ENCODE measurements around the gene CYSTM1.

The CYSTM1 gene

DNA sequence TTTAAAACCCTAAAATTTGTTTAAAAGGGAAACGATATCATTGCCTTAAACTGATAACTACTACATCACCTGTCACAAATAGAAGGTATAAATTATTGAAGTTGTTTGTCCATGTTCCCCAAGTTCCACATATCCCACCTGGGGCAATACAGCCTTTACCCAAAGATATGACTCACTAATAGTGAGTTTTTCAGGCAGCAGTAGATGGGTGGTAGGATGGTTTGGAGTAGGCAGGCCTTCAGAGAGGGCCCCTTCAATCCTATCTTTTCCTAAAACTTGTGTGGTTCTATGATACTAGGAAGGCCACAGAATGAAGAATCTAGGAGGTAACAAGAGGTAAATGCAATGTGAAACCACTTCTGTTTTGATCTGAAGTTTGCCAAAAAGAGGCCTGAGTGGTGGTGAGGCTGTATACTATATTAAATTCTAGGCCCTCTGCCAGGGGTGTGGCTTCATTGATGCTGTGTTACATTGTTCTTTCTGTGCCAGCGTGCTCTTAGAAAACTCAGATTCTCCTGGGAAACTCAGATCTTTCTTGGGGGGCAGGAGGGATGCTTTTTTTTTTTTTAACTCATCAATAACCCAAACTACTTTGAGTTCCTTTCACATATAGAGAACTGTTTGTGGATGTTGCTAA, 7.2 kb downstream of the CYSTM1 start:
- Histone ChIP-seq H3K27me3 (ENCODE audit: control insufficient read depth, insufficient read depth, low read length) (no peaks in the 10 kb centered on the region), H3K9ac (ENCODE audit: low read depth, low read length) (no peak overlapping the region), H3K4me3 (ENCODE audit: low read depth, low read length) (peak overlapping the region; percentile 13), H3K9me3 (ENCODE audit: control insufficient read depth, insufficient read depth, low read length) (no peaks in the 10 kb centered on the region), H3K4me1 (ENCODE audit: control insufficient read depth, insufficient read depth, low read length) (peaks cover 8% of the 10 kb centered on the region), H3K36me3 (ENCODE audit: control insufficient read depth, insufficient read depth, low read length) (no peaks in the 10 kb centered on the region)

DNA sequence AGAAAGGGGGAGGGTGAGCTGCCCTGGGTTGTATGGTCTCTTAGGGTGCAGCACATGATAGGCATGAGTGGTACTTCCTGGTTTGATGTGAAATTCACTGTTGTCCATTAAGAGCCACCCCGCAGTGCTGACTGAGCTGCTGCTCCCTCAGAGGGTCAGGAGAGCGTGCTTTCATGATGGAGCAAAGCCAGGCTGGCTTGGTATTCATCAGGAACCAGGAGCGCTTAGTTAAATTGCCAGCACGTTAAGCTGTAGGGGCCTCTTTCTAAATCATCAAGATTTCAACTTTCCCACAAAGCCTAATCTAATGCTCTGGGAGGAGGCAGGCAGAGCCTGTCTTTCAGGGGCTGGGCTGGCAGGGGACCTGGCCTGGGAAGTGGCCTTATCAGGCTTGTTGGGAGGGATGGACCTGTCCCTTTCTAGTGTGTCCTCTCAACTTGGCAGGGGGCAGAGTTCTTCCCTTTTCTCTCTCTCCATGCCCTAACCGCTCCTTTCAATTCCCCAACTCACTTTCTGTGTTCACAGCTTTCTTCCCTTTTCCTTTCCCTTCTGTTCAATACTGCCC, 7.9 kb downstream of the CYSTM1 start:
- H3K9ac ChIP-seq (ENCODE audit: low read depth, low read length) = no peak overlapping the region

DNA sequence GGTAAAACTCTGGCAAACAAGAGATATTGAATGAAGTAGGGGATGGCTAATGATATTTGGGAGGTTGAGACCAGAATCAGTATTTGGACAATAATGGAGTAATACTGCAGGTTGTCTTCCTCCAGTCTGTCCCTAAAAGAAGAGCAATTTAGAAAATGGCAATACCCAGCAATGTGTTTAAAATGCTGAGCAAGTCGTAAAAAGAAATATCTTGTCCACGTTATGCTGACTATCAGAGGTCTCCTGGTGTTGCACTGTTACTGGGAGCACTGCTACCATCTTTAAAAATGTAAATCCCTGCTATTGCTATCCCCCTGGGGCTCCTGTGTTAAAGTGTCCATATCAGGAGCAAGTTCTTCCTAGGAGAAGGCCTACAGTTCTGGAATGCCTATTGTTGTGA, 10.4 kb downstream of the CYSTM1 start:
- Histone ChIP-seq H3K4me1 (ENCODE audit: control insufficient read depth, insufficient read depth, low read length) (peaks cover 8% of the 10 kb centered on the region), H3K9ac (ENCODE audit: low read depth, low read length) (no peak overlapping the region), H3K4me3 (ENCODE audit: low read depth, low read length) (no peak overlapping the region), H3K9me3 (ENCODE audit: control insufficient read depth, insufficient read depth, low read length) (no peaks in the 10 kb centered on the region), H3K27me3 (ENCODE audit: control insufficient read depth, insufficient read depth, low read length) (no peaks in the 10 kb centered on the region), H3K36me3 (ENCODE audit: control insufficient read depth, insufficient read depth, low read length) (no peaks in the 10 kb centered on the region)

More for the DNA sequence above, 7.9 kb downstream of the CYSTM1 start:
- no peaks in the 10 kb centered on the region for H3K9me3 ChIP-seq (ENCODE audit: control insufficient read depth, insufficient read depth, low read length)
- H3K4me1 ChIP-seq (ENCODE audit: control insufficient read depth, insufficient read depth, low read length) = peaks cover 8% of the 10 kb centered on the region
- H3K27me3 ChIP-seq (ENCODE audit: control insufficient read depth, insufficient read depth, low read length) = no peaks in the 10 kb centered on the region
- H3K36me3 ChIP-seq (ENCODE audit: control insufficient read depth, insufficient read depth, low read length) = no peaks in the 10 kb centered on the region
- peak overlapping the region; percentile 13 for H3K4me3 ChIP-seq (ENCODE audit: low read depth, low read length)

DNA sequence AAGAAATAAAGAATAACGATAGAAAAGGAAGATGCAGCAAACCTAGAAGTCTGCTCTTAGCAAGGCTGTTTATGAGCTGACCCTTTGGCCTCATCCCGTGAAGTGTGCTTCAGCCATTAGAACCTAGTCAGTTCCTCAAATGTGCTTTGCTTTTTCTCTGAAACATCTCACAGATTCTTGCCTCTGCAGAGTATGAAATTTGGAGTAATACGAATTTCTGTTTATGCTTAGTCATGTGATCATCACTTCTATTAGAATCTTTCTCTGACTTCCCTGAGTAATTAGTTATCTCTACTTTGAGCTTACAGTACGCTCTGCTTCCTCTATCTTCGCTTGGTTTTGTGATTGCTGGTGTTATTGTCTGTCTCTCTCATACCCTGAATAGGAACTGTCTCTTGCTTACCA, 11.3 kb downstream of the CYSTM1 start:
- H3K4me3 ChIP-seq (ENCODE audit: low read depth, low read length) = no peak overlapping the region
- H3K36me3 ChIP-seq (ENCODE audit: control insufficient read depth, insufficient read depth, low read length) = no peaks in the 10 kb centered on the region
- H3K9me3 ChIP-seq (ENCODE audit: control insufficient read depth, insufficient read depth, low read length) = no peaks in the 10 kb centered on the region
- H3K9ac ChIP-seq (ENCODE audit: low read depth, low read length) = no peak overlapping the region
- peaks cover 13% of the 10 kb centered on the region for H3K4me1 ChIP-seq (ENCODE audit: control insufficient read depth, insufficient read depth, low read length)
- no peaks in the 10 kb centered on the region for H3K27me3 ChIP-seq (ENCODE audit: control insufficient read depth, insufficient read depth, low read length)

DNA sequence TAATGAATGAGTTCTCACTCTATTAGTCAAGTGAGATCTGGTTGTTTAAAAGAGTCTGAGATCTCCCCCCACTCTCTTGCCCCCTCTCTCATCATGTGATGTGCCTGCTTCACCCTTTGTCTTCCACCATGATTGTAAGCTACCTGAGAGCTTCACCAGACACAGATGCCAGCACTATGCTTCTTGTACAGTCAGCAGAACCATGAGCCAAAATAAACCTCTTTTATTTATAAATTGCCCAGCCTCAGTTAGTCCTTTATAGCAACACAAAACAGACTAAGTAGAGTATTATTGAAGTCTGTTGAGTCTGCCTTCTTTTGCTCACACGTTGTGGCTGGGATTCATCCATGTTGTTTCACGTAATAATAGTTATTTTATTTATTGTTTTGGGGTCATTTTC, 14.3 kb downstream of the CYSTM1 start:
- Histone ChIP-seq H3K27me3 (ENCODE audit: control insufficient read depth, insufficient read depth, low read length) (no peaks in the 10 kb centered on the region), H3K4me1 (ENCODE audit: control insufficient read depth, insufficient read depth, low read length) (peaks cover 18% of the 10 kb centered on the region), H3K9ac (ENCODE audit: low read depth, low read length) (no peak overlapping the region), H3K4me3 (ENCODE audit: low read depth, low read length) (no peak overlapping the region), H3K36me3 (ENCODE audit: control insufficient read depth, insufficient read depth, low read length) (no peaks in the 10 kb centered on the region), H3K9me3 (ENCODE audit: control insufficient read depth, insufficient read depth, low read length) (no peaks in the 10 kb centered on the region)

DNA sequence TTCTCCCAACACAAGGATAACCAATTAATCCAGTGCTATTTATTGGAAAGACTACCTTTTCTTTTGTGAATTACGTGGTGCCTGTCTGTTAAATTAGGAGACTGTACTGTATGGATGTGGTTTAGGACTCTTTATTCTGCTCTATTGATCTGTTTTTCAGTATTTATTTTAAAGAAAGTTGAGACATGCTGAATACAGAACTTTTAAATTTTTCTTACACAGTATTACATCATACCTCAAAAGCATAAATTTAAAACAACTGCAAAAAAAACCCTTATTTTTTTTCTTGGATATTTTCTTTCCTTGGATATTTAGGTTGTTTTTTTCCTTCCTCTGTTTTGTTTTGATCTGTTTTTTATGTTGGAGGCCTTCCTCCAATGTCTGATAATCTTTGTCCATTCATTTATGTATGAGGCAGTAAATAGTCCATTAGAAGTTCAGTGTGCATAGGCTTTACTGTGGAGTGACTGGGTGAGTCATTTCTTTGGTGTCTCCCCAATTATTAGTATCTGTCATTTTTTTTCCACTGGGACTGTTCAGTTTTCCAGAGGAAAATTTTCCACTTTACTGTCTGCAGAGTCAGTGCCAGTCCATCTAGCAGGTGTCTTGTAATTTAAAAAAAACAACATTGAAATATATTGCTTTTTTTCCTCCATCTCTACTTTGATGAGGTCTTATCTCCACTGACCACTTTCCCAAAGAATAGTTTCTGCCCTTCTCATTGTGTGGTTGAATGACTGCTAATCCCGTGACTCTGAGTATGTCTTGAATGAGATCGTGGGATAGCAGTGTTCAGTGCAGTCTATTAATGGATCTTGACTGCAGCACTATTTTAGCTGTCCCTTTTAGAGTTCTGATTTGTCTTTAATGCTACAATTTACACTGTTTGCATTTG, 15.2 kb downstream of the CYSTM1 start:
- no peaks in the 10 kb centered on the region for H3K9me3 ChIP-seq (ENCODE audit: control insufficient read depth, insufficient read depth, low read length)
- H3K9ac ChIP-seq (ENCODE audit: low read depth, low read length) = no peak overlapping the region
- H3K4me1 ChIP-seq (ENCODE audit: control insufficient read depth, insufficient read depth, low read length) = peaks cover 18% of the 10 kb centered on the region
- no peak overlapping the region for H3K4me3 ChIP-seq (ENCODE audit: low read depth, low read length)
- no peaks in the 10 kb centered on the region for H3K36me3 ChIP-seq (ENCODE audit: control insufficient read depth, insufficient read depth, low read length)
- no peaks in the 10 kb centered on the region for H3K27me3 ChIP-seq (ENCODE audit: control insufficient read depth, insufficient read depth, low read length)

DNA sequence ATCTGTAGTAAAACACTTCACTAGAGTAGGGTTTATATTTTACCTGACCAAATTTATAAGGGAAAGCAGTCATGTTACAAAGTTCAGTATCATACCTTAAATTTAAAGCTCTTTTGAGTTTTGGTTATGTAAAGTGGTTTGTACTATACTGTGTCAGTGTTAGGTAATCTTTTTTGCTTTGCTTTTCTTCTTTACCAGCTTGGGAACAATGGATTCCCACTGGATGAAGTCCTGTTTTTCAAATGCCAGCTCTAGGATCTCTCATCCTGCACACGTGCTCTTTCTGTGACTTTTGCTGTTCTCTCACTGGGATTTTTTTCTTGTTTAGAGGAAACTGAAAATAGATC, 15.9 kb downstream of the CYSTM1 start:
- H3K36me3 ChIP-seq (ENCODE audit: control insufficient read depth, insufficient read depth, low read length) = no peaks in the 10 kb centered on the region
- H3K4me1 ChIP-seq (ENCODE audit: control insufficient read depth, insufficient read depth, low read length) = peaks cover 18% of the 10 kb centered on the region
- no peaks in the 10 kb centered on the region for H3K9me3 ChIP-seq (ENCODE audit: control insufficient read depth, insufficient read depth, low read length)
- H3K27me3 ChIP-seq (ENCODE audit: control insufficient read depth, insufficient read depth, low read length) = no peaks in the 10 kb centered on the region
- no peak overlapping the region for H3K9ac ChIP-seq (ENCODE audit: low read depth, low read length)
- H3K4me3 ChIP-seq (ENCODE audit: low read depth, low read length) = no peak overlapping the region

DNA sequence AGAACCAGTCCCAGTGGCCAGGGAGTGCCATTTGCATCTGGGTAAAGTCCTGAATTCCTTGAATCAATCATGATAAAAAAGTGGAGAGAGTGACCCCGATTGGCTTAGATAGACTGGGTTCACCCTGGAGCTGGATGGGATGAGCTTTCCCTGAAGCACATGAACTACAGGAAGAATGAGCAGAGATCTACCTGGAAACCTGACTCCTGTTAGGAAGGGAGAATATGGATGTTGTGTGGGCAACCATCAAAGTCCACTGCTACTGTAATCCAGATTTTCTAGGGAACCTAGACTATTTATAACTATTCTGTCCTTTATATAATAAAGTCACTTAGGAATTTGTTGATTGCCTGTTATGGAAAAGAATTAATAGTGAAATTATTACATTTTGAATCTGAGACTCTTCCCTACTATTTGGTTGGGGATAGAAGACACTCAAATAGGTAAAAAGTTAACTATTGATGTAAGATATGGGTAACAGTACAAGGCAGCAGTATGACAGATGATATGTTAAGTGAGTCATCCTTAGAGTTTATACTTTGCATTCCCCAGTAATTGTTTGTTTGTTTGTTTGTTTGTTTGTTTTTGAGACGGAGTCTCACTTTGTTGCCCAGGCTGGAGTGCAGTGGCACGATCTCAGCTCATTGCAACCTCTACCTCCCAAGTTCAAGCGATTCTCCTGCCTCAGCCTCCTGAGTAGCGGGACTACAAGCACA, 17.9 kb downstream of the CYSTM1 start:
- H3K36me3 ChIP-seq (ENCODE audit: control insufficient read depth, insufficient read depth, low read length) = no peaks in the 10 kb centered on the region
- H3K9me3 ChIP-seq (ENCODE audit: control insufficient read depth, insufficient read depth, low read length) = no peaks in the 10 kb centered on the region
- H3K9ac ChIP-seq (ENCODE audit: low read depth, low read length) = no peak overlapping the region
- H3K4me3 ChIP-seq (ENCODE audit: low read depth, low read length) = no peak overlapping the region
- peaks cover 18% of the 10 kb centered on the region for H3K4me1 ChIP-seq (ENCODE audit: control insufficient read depth, insufficient read depth, low read length)
- no peaks in the 10 kb centered on the region for H3K27me3 ChIP-seq (ENCODE audit: control insufficient read depth, insufficient read depth, low read length)

DNA sequence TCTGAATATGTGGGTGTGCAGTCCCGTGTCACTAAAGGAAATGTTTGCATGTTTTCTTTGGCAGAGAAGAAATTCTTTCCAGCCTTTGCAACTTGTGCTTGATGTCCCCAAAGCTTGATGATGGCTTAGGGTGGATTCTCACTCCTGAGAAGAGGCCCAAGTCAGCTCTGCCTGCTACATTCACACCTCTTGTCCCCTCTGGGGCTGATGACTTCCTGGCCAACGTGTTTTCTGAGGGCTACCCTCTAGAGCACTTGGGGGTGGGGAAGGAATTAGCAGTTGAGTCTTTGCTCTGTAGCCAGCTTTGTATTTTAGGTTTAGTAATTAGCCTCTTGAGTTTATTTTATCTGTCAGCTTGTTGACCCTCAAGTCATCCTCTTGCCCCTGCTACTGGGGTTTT, 19.7 kb downstream of the CYSTM1 start:
- peaks cover 18% of the 10 kb centered on the region for H3K4me1 ChIP-seq (ENCODE audit: control insufficient read depth, insufficient read depth, low read length)
- H3K27me3 ChIP-seq (ENCODE audit: control insufficient read depth, insufficient read depth, low read length) = no peaks in the 10 kb centered on the region
- no peak overlapping the region for H3K9ac ChIP-seq (ENCODE audit: low read depth, low read length)
- no peaks in the 10 kb centered on the region for H3K9me3 ChIP-seq (ENCODE audit: control insufficient read depth, insufficient read depth, low read length)
- H3K36me3 ChIP-seq (ENCODE audit: control insufficient read depth, insufficient read depth, low read length) = no peaks in the 10 kb centered on the region
- H3K4me3 ChIP-seq (ENCODE audit: low read depth, low read length) = no peak overlapping the region

DNA sequence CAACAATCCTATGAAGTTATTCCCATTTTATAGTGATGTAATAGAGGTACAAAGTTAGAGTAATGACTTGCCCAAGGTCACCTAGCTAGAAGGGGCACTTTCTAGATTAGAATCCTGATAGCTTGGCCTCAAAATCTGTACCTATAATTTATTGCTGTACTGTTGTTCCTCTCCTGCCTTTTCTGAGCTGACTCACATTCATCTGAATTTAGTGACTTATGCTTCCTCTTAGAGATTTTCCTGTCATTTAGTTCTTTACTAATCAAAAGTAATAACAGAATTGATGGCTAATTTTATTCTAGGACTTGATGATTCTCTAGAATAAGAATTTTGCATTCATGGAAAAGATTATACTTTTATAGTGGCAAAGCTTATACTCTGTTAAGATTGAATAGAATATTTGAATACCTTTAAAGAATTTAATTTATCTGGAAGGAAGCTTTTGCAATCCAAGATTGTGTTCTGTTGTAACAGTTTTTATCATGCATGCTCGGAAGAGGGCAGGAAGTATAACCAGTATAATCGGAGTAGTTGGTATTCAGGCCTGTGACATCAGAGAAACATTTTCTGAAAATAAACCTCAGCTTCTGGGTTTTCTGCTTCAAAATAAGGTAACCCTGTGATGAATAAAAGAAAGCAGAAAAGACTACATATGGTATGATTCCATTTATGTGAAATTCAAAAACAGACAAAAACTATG, 21.3 kb downstream of the CYSTM1 start:
- H3K4me3 ChIP-seq (ENCODE audit: low read depth, low read length) = no peak overlapping the region
- no peaks in the 10 kb centered on the region for H3K36me3 ChIP-seq (ENCODE audit: control insufficient read depth, insufficient read depth, low read length)
- peaks cover 13% of the 10 kb centered on the region for H3K4me1 ChIP-seq (ENCODE audit: control insufficient read depth, insufficient read depth, low read length)
- no peaks in the 10 kb centered on the region for H3K27me3 ChIP-seq (ENCODE audit: control insufficient read depth, insufficient read depth, low read length)
- H3K9me3 ChIP-seq (ENCODE audit: control insufficient read depth, insufficient read depth, low read length) = no peaks in the 10 kb centered on the region
- H3K9ac ChIP-seq (ENCODE audit: low read depth, low read length) = no peak overlapping the region

DNA sequence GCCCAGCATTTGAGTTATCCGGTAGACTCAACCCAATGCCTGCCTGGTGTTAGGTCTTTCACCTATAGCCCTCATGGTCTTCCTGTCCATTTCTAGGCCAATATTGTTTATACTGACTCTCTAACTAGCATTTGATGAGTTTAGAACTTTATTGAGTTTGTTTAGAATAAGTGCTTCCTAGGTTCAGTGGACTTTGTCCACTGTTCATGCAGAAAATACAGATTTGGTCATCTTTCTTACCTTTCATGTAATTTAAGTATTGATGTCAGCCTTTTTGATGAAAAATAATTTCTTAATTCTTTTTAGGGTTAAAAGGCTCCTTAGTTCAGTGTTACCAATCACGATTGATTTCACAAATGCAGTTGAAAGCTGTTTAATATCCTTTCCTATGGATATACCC, 22.0 kb downstream of the CYSTM1 start:
- H3K4me1 ChIP-seq (ENCODE audit: control insufficient read depth, insufficient read depth, low read length) = peaks cover 6% of the 10 kb centered on the region
- no peak overlapping the region for H3K4me3 ChIP-seq (ENCODE audit: low read depth, low read length)
- no peaks in the 10 kb centered on the region for H3K9me3 ChIP-seq (ENCODE audit: control insufficient read depth, insufficient read depth, low read length)
- H3K27me3 ChIP-seq (ENCODE audit: control insufficient read depth, insufficient read depth, low read length) = no peaks in the 10 kb centered on the region
- H3K9ac ChIP-seq (ENCODE audit: low read depth, low read length) = no peak overlapping the region
- no peaks in the 10 kb centered on the region for H3K36me3 ChIP-seq (ENCODE audit: control insufficient read depth, insufficient read depth, low read length)
